Mesenchymal stem cell (in vitro differentiated cells and primary cell): ENCODE data around the gene VEZT.
A peak's percentile ranks its signal among the peaks of the same experiment; 100 is the strongest.

Experiments used
- DNase-seq: peaks from one replicate; pipeline ENCODE4 v3.0.0-alpha.2; 2013
- H2AFZ ChIP-seq: one replicate; pipeline ENCODE4 v1.6.1; 2013; ENCODE audit warnings: low read depth, mild to moderate bottlenecking, control low read depth, inconsistent platforms, low read length, moderate library complexity
- H2AK5ac ChIP-seq: 2 replicates; pipeline ENCODE4 v1.6.1; 2013; ENCODE audit warnings: low read length, moderate library complexity, mild to moderate bottlenecking, inconsistent platforms; ENCODE audit not compliant: severe bottlenecking
- H2BK120ac ChIP-seq: one replicate; pipeline ENCODE4 v1.6.1; 2013; ENCODE audit warnings: low read depth, mild to moderate bottlenecking, inconsistent platforms, low read length, moderate library complexity
- H2BK12ac ChIP-seq, 2 experiments: one replicate each; pipeline ENCODE4 v1.6.1; 2013; ENCODE audit warnings: inconsistent platforms in 2 of 2, low read length in 2 of 2, mild to moderate bottlenecking in 2 of 2, moderate library complexity in 2 of 2, control low read depth in 1 of 2
- H2BK15ac ChIP-seq: one replicate; pipeline ENCODE4 v1.6.1; 2013; ENCODE audit warnings: mild to moderate bottlenecking, low read depth, inconsistent platforms; ENCODE audit not compliant: poor library complexity, severe bottlenecking
- H2BK5ac ChIP-seq: 2 replicates; pipeline ENCODE4 v1.6.1; 2013; ENCODE audit warnings: low read depth, mild to moderate bottlenecking, low read length, control low read depth, inconsistent platforms; ENCODE audit not compliant: poor library complexity, severe bottlenecking
- H3K14ac ChIP-seq, 2 experiments: one replicate each; pipeline ENCODE4 v1.6.1; 2013; ENCODE audit warnings: inconsistent platforms in 2 of 2, low read length in 2 of 2, control low read depth in 1 of 2, mild to moderate bottlenecking in 1 of 2, moderate library complexity in 1 of 2
- H3K18ac ChIP-seq, 2 experiments: one replicate each; pipeline ENCODE4 v1.6.1; 2013; ENCODE audit warnings: inconsistent platforms in 2 of 2, low read length in 2 of 2, control low read depth in 1 of 2, low read depth in 1 of 2, mild to moderate bottlenecking in 1 of 2
- H3K23ac ChIP-seq, 2 experiments: one replicate each; pipeline ENCODE4 v1.6.1; 2013; ENCODE audit warnings: inconsistent platforms in 2 of 2, low read length in 2 of 2, mild to moderate bottlenecking in 2 of 2, moderate library complexity in 2 of 2, control low read depth in 1 of 2
- H3K27ac ChIP-seq: 2 replicates; pipeline ENCODE4 v1.5.1; 2013; ENCODE audit warnings: mild to moderate bottlenecking, moderate library complexity, low read length, control low read depth, inconsistent platforms; ENCODE audit not compliant: poor library complexity, severe bottlenecking
- H3K27me3 ChIP-seq, 2 experiments: 2 replicates each; pipeline versions ENCODE4 v1.6.1 to v1.7.0; 2013; ENCODE audit warnings: low read length in 2 of 2, mild to moderate bottlenecking in 2 of 2, moderate library complexity in 2 of 2, control low read depth in 1 of 2, inconsistent platforms in 1 of 2; ENCODE audit not compliant: control insufficient read depth in 1 of 2, insufficient read depth in 1 of 2
- H3K36me3 ChIP-seq, 2 experiments: 2 replicates each; pipeline versions ENCODE4 v1.6.1 to v1.7.0; 2013; ENCODE audit warnings: low read length in 2 of 2, control low read depth in 1 of 2, inconsistent platforms in 1 of 2, low read depth in 1 of 2, mild to moderate bottlenecking in 1 of 2; ENCODE audit not compliant: insufficient read depth in 2 of 2, control insufficient read depth in 1 of 2
- H3K4ac ChIP-seq, 2 experiments: one replicate each; pipeline ENCODE4 v1.6.1; 2013; ENCODE audit warnings: inconsistent platforms in 2 of 2, low read length in 2 of 2, mild to moderate bottlenecking in 2 of 2, moderate library complexity in 2 of 2, control low read depth in 1 of 2, low read depth in 1 of 2
- H3K4me1 ChIP-seq: 2 replicates; pipeline ENCODE4 v1.6.1; 2013; ENCODE audit warnings: low read depth, low read length, control low read depth; ENCODE audit not compliant: control insufficient read depth, insufficient read depth
- H3K4me2 ChIP-seq: 2 replicates; pipeline ENCODE4 v1.6.1; 2013; ENCODE audit warnings: low read length, mild to moderate bottlenecking, inconsistent platforms; ENCODE audit not compliant: poor library complexity, severe bottlenecking
- H3K4me3 ChIP-seq, 2 experiments: 2 replicates each; pipeline versions ENCODE4 v1.5.1 to v1.7.0; 2013; ENCODE audit warnings: low read length in 2 of 2, mild to moderate bottlenecking in 2 of 2, control low read depth in 1 of 2, low read depth in 1 of 2; ENCODE audit not compliant: insufficient read depth in 1 of 2
- H3K79me1 ChIP-seq: replicated peaks from 2 replicates; pipeline ENCODE4 v1.6.1; 2013; ENCODE audit warnings: mild to moderate bottlenecking, control low read depth, low read length, inconsistent platforms; ENCODE audit not compliant: poor library complexity, severe bottlenecking
- H3K9ac ChIP-seq: 2 replicates; pipeline ENCODE4 v1.7.0; 2013; ENCODE audit warnings: mild to moderate bottlenecking, low read length, moderate library complexity
- H3K9me3 ChIP-seq: 2 replicates; pipeline ENCODE4 v1.7.0; 2013; ENCODE audit warnings: mild to moderate bottlenecking, low read length; ENCODE audit not compliant: control insufficient read depth
- H4K8ac ChIP-seq: one replicate; pipeline ENCODE4 v1.6.1; 2013; ENCODE audit warnings: inconsistent platforms, mild to moderate bottlenecking, low read length, moderate library complexity
- H4K91ac ChIP-seq: one replicate; pipeline ENCODE4 v1.6.1; 2013; ENCODE audit warnings: mild to moderate bottlenecking, low read length, inconsistent platforms
- WGBS: methylation state at CpG from one replicate; pipeline ENCODE4 v1.1.7; 2013; ENCODE audit warnings: mixed read lengths; 5-methylcytosine and 5-hydroxymethylcytosine counted together

Gene VEZT

DNA sequence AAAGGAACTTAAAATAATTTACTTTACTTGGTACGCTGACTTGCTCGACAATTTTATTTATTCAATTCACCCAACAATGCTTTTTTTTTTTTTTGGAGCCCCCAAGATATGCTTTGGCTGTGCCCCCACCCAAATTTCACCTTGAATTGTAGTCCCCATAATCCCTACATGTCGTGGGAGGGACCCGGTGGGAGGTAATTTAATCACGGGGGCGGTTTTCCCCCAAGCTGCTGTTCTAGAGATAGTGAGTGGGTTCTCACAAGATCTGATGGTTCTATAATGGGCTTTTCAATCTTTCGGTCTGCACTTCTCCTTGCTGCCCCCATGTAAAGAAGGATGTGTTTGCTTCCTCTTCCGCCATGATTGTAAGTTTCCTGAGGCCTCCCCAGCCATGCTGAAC, 10.7 kb upstream of the VEZT start:
- WGBS = 96% methylated on average over 6 of the region's 8 CpGs
- H3K23ac ChIP-seq = no peak overlapping the region
- H2BK15ac ChIP-seq = no peak overlapping the region
- no peak overlapping the region for H3K4ac ChIP-seq
- no peak overlapping the region for H2AFZ ChIP-seq
- H2AK5ac ChIP-seq = peak overlapping the region; percentile 53
- H3K79me1 ChIP-seq = peaks cover 10% of the 10 kb centered on the region
- H3K9ac ChIP-seq = no peak overlapping the region
- peaks cover 18% of the 10 kb centered on the region for H3K4me1 ChIP-seq
- no peak overlapping the region for H3K18ac ChIP-seq
- H2BK120ac ChIP-seq = no peak overlapping the region
- H3K14ac ChIP-seq = no peak overlapping the region
- no peaks in the 10 kb centered on the region for H3K36me3 ChIP-seq
- H2BK5ac ChIP-seq = no peak overlapping the region
- H3K27ac ChIP-seq = no peak overlapping the region
- no peak overlapping the region for H3K4me2 ChIP-seq
- H2BK12ac ChIP-seq = no peak overlapping the region
- no peaks in the 10 kb centered on the region for H3K9me3 ChIP-seq
- no peak overlapping the region for H3K4me3 ChIP-seq
- no peak for DNase-seq
- H4K91ac ChIP-seq = no peak overlapping the region
- H4K8ac ChIP-seq = no peak overlapping the region
- H3K27me3 ChIP-seq = no peaks in the 10 kb centered on the region

GRCh38 chr12:95207407-95207806, 10.2 kb upstream of the VEZT start:
- Histone ChIP-seq H2AK5ac (peak overlapping the region; percentile 49), H3K9me3 (no peaks in the 10 kb centered on the region), H3K18ac (no peak overlapping the region), H3K27ac (no peak overlapping the region), H3K36me3 (no peaks in the 10 kb centered on the region), H4K8ac (no peak overlapping the region), H2BK5ac (no peak overlapping the region), H2BK12ac (no peak overlapping the region), H2BK120ac (no peak overlapping the region), H3K14ac (no peak overlapping the region), H4K91ac (no peak overlapping the region), H2BK15ac (no peak overlapping the region), H3K23ac (no peak overlapping the region), H2AFZ (no peak overlapping the region), H3K4me3 (no peak overlapping the region), H3K9ac (no peak overlapping the region), H3K79me1 (peaks cover 10% of the 10 kb centered on the region), H3K27me3 (no peaks in the 10 kb centered on the region), H3K4ac (no peak overlapping the region), H3K4me1 (peaks cover 16% of the 10 kb centered on the region), H3K4me2 (no peak overlapping the region)
- 81% methylated on average over 2 of the region's 2 CpGs for WGBS
- DNase-seq = no peak

DNA sequence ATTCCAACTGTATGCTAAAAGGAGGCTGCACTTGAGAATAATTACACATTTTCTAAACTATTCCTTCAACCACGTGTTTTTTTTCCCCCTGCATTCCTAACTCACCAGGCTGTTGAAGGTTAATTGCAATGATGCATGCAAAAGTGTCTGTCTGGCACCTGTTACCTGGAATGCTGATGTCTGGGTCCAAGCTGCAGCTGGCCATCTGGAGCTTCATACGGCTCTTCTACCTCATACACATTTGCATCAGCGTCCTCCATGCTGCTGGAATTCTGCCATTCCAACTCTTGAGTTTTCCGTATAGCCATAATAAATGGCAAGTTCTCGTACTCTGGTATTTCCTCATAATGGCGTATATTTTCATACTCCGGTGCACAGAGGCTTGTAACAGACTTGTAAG, 8.9 kb upstream of the VEZT start:
- Histone ChIP-seq H3K4me2 (no peak overlapping the region), H2AFZ (no peak overlapping the region), H3K23ac (peak overlapping the region in 1 of 2 experiments; percentile 24), H3K9me3 (no peaks in the 10 kb centered on the region), H2BK120ac (no peak overlapping the region), H3K4me1 (peaks cover 17% of the 10 kb centered on the region), H3K36me3 (no peaks in the 10 kb centered on the region), H3K4me3 (no peak overlapping the region), H3K27me3 (no peaks in the 10 kb centered on the region), H2BK12ac (no peak overlapping the region), H3K27ac (peak overlapping the region; percentile 48), H4K91ac (no peak overlapping the region), H3K14ac (no peak overlapping the region), H3K79me1 (peaks cover 10% of the 10 kb centered on the region), H4K8ac (no peak overlapping the region), H2AK5ac (peak overlapping the region; percentile 81), H2BK15ac (no peak overlapping the region), H3K9ac (no peak overlapping the region), H3K18ac (no peak overlapping the region), H3K4ac (no peak overlapping the region), H2BK5ac (no peak overlapping the region)
- no peak for DNase-seq
- 86% methylated on average over 7 of the region's 7 CpGs for WGBS

DNA sequence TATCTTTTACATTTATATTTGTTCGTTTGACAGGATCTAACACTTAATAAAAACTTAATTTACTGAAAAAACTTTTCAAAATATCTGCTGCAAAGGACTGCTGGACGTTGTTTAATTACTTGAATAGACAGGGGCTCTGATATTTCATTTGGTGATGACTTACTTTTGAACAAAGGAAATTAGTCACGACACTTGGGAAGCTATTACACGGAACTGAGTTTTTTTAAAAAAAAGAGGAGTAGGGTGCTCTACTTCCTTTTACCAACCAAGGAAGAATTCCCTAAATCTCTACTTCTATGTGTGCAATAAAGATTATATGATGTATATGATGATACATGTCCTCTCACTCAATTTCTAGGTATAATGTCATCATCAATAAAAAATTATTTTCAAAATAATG, 5.0 kb upstream of the VEZT start:
- no peak for DNase-seq
- Histone ChIP-seq H2BK12ac (no peak overlapping the region), H3K14ac (no peak overlapping the region), H2AFZ (no peak overlapping the region), H3K4ac (no peak overlapping the region), H2BK5ac (no peak overlapping the region), H3K4me2 (no peak overlapping the region), H3K79me1 (peaks cover 10% of the 10 kb centered on the region), H4K8ac (no peak overlapping the region), H3K9ac (no peak overlapping the region), H2AK5ac (no peak overlapping the region), H3K9me3 (no peaks in the 10 kb centered on the region), H3K18ac (no peak overlapping the region), H2BK15ac (no peak overlapping the region), H3K36me3 (no peaks in the 10 kb centered on the region), H2BK120ac (no peak overlapping the region), H4K91ac (no peak overlapping the region), H3K27me3 (no peaks in the 10 kb centered on the region), H3K4me3 (no peak overlapping the region), H3K27ac (no peak overlapping the region), H3K23ac (no peak overlapping the region), H3K4me1 (peaks cover 7% of the 10 kb centered on the region)
- WGBS = 82% methylated on average over 1 of the region's 4 CpGs
